Upper lobe of right lung (tissue), 1 donor: ENCODE data around the gene SLC5A4. TPM values are rescaled to one million over a fixed set of nuclear protein-coding genes. Genes with fewer than 3 reads are reported as not detected.

Experiments used
- ATAC-seq: fragments of 200-7000 bp; cut with Tn5 transposase; one replicate; pipeline ENCODE4 v1.9.1; 2020; ENCODE audit warnings: mild to moderate bottlenecking, moderate library complexity
- DNase-seq: peaks from one replicate; pipeline ENCODE4 v3.0.0-alpha.2; 2020
- H3K27ac ChIP-seq: fragments of 200-600 bp; one replicate; pipeline ENCODE4 v1.8.0; 2022
- H3K27me3 ChIP-seq: fragments of 200-600 bp; one replicate; pipeline ENCODE4 v1.8.0; 2022; ENCODE audit warnings: mild to moderate bottlenecking
- H3K36me3 ChIP-seq: fragments of 200-600 bp; one replicate; pipeline ENCODE4 v1.8.0; 2022
- H3K4me1 ChIP-seq: fragments of 200-600 bp; one replicate; pipeline ENCODE4 v1.8.0; 2022
- H3K4me3 ChIP-seq: fragments of 200-600 bp; one replicate; pipeline ENCODE4 v1.8.0; 2022; ENCODE audit warnings: mild to moderate bottlenecking
- H3K9me3 ChIP-seq: fragments of 200-600 bp; one replicate; pipeline ENCODE4 v1.8.0; 2022
- CTCF ChIP-seq: fragments of 200-600 bp; IDR thresholded peaks from one replicate; pipeline ENCODE4 v1.8.0; 2022; ENCODE audit warnings: antibody characterized with exemption
- intact Hi-C: fragments of 100-400 bp; cut with DNase I; formaldehyde crosslinking; loops from one replicate; pipeline ENCODE4 v1.11.0; 2022
- total RNA-seq: library from RNA; stranded (reverse); fragmentation: NEBNext Ultra II Directional; extraction: Animal tissue kit (Norgen Biotek cat#: 25700); gene quantifications from one replicate; pipeline ENCODE4 v1.2.1, GENCODE V29; 2021
- donor health status: DM: no; HTN: yes; CAD: no; lungs with severe emphysema.

The SLC5A4 gene
- total RNA-seq, 1 donor from 2014 or later: 1.6 TPM

DNA sequence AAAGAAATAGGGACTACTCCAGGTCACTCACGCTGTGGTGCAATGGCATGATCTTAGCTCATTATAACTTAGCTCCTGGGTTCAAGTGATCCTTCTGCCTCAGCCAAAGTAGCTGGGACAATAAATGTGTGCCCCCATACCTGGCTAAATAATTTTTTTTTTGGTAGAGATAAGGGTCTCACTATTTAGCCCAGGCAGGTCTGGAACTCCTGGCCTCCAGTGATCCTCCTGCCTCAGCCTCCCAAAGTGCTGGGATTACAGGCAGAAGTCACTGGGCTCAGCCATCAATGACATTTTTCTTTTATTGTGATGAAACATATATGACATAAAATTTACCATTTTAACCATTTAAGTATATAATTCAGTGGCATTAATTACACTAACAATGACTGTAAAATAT is 10.6 kb downstream of the SLC5A4 start:
- intact Hi-C loops: no loop called here
- ATAC-seq (no peak), DNase-seq (no peak)
- H3K9me3 ChIP-seq: no peaks in the 10 kb centered on the region
- no peaks in the 10 kb centered on the region for H3K36me3 ChIP-seq
- no peaks in the 10 kb centered on the region for H3K4me1 ChIP-seq
- TF ChIP-seq CTCF: no peak
- no peak overlapping the region for H3K4me3 ChIP-seq
- H3K27me3 ChIP-seq: no peaks in the 10 kb centered on the region
- no peak overlapping the region for H3K27ac ChIP-seq

GRCh38 chr22:32240461-32240860 is 14.7 kb downstream of the SLC5A4 start:
- intact Hi-C loops: no loop called here
- ATAC-seq: no peak
- TF ChIP-seq CTCF: no peak
- Histone ChIP-seq H3K36me3 (no peaks in the 10 kb centered on the region), H3K9me3 (no peaks in the 10 kb centered on the region), H3K27ac (no peak overlapping the region), H3K4me3 (no peak overlapping the region), H3K27me3 (no peaks in the 10 kb centered on the region), H3K4me1 (no peaks in the 10 kb centered on the region)
- no peak for DNase-seq

GRCh38 chr22:32237906-32238305 is 17.2 kb downstream of the SLC5A4 start:
- H3K36me3 ChIP-seq: no peaks in the 10 kb centered on the region
- TF ChIP-seq CTCF: no peak
- H3K27ac ChIP-seq: no peak overlapping the region
- no peak for ATAC-seq
- intact Hi-C loops: no loop called here
- no peak overlapping the region for H3K4me3 ChIP-seq
- no peaks in the 10 kb centered on the region for H3K4me1 ChIP-seq
- DNase-seq: no peak
- no peaks in the 10 kb centered on the region for H3K9me3 ChIP-seq
- peaks cover under 1% of the 10 kb centered on the region for H3K27me3 ChIP-seq

GRCh38 chr22:32236970-32237369 is 18.2 kb downstream of the SLC5A4 start:
- ATAC-seq (no peak), DNase-seq (no peak)
- Histone ChIP-seq H3K27me3 (peaks cover 6% of the 10 kb centered on the region), H3K4me1 (no peaks in the 10 kb centered on the region), H3K27ac (no peak overlapping the region), H3K9me3 (no peaks in the 10 kb centered on the region), H3K36me3 (no peaks in the 10 kb centered on the region), H3K4me3 (no peak overlapping the region)
- TF ChIP-seq CTCF: no peak
- intact Hi-C loops: no loop called here

- no peak for ATAC-seq
- intact Hi-C loops: no loop called here
Observed at GRCh38 chr22:32233091-32233490, 22.1 kb downstream of the SLC5A4 start.

More at GRCh38 chr22:32233091-32233490, 22.1 kb downstream of the SLC5A4 start:
- TF ChIP-seq CTCF: no peak
- no peak for DNase-seq
- Histone ChIP-seq H3K27ac (no peak overlapping the region), H3K9me3 (no peaks in the 10 kb centered on the region), H3K27me3 (peaks cover 6% of the 10 kb centered on the region), H3K4me3 (no peak overlapping the region), H3K36me3 (no peaks in the 10 kb centered on the region), H3K4me1 (no peaks in the 10 kb centered on the region)
